ENCODE results near the gene ZNF30.
"Not testable (repeated sequence)": the region's sequence is repeated elsewhere in the genome, so short reads cannot be mapped to it uniquely, and the experiment has no call there.

Gene ZNF30

GRCh38 chr19:34926685-34927375 is at the start of gene ZNF30:
TSS of gene ZNF30 (plus strand) at chr19:34926903. CDS start at chr19:34929948, 3,045 bp downstream.
- peak; percentile 96 for DNase-seq

GRCh38 chr19:34879563-34879962 is 47.1 kb upstream of the ZNF30 start:
- DNase-seq: no peak

GRCh38 chr19:34880034-34880433 is 46.7 kb upstream of the ZNF30 start:
- DNase-seq: no peak

- no peak for DNase-seq
These were observed 44.7 kb upstream of the ZNF30 start for GRCh38 chr19:34881982-34882381.

- DNase-seq: no peak
These were observed 38.6 kb upstream of the ZNF30 start for GRCh38 chr19:34888091-34888490.

- no peak for DNase-seq
These were observed 26.5 kb upstream of the ZNF30 start for GRCh38 chr19:34900245-34900644.

- peak; percentile 46 for DNase-seq
These were observed 21.8 kb upstream of the ZNF30 start for GRCh38 chr19:34904664-34905527.

- no peak for DNase-seq
These were observed 15.9 kb upstream of the ZNF30 start for GRCh38 chr19:34910770-34911169.

GRCh38 chr19:34917144-34917543 is 9.6 kb upstream of the ZNF30 start:
- not testable (repeated sequence) for DNase-seq

- no peak for DNase-seq
These were observed 8.5 kb upstream of the ZNF30 start for GRCh38 chr19:34918190-34918589.

GRCh38 chr19:34920090-34920786 is 6.5 kb upstream of the ZNF30 start:
- not testable (repeated sequence) for DNase-seq

GRCh38 chr19:34925278-34925855 is 1.3 kb upstream of the ZNF30 start:
- no peak for DNase-seq

- DNase-seq: no peak
These were observed 380 bp upstream of the ZNF30 start for GRCh38 chr19:34926361-34926684.

GRCh38 chr19:34932494-34932893 is 5.8 kb downstream of the ZNF30 start:
- no peak for DNase-seq

- DNase-seq: no peak
These were observed 9.5 kb downstream of the ZNF30 start for GRCh38 chr19:34936184-34936583.

- DNase-seq: no peak
These were observed 12.2 kb downstream of the ZNF30 start for GRCh38 chr19:34938886-34939285.

- no peak for DNase-seq
These were observed 17.3 kb downstream of the ZNF30 start for GRCh38 chr19:34943861-34944573.

- no peak for DNase-seq
These were observed 26.4 kb downstream of the ZNF30 start for GRCh38 chr19:34953092-34953491.

GRCh38 chr19:34957830-34958751 is 31.4 kb downstream of the ZNF30 start:
- DNase-seq: no peak

GRCh38 chr19:34959021-34959420 is 32.3 kb downstream of the ZNF30 start:
- DNase-seq: no peak

GRCh38 chr19:34960103-34960805 is 33.6 kb downstream of the ZNF30 start:
- no peak for DNase-seq
